HCT116 (cell line): ENCODE results near the gene SON. TPM values are rescaled to one million over a fixed set of nuclear protein-coding genes. Genes with fewer than 3 reads are reported as not detected.

Experiments
- ATAC-seq: fragments of 200-7000 bp; cut with Tn5 transposase; 2 replicates; pipeline ENCODE4 v1.9.1; 2020; ENCODE audit warnings: mild to moderate bottlenecking, moderate library complexity
- BruUV-seq: library from RNA; stranded (reverse); fragments of 400-500 nt; replicated peaks from 2 replicates; lab custom pipeline; 2021; lab: Mats Ljungman, UMichigan
- CTCF ChIA-PET: fragments of 300-600 bp; sonication (Branson Sonifier 250); formaldehyde crosslinking; loops from one replicate; lab custom pipeline; 2021; ENCODE audit warnings: antibody characterized with exemption; lab: Charles Lee
- POLR2A ChIA-PET: fragments of 300-600, 350-600 bp; sonication (Branson Sonifier 250); formaldehyde crosslinking; loops from one replicate; lab custom pipeline; 2021; ENCODE audit warnings: antibody characterized with exemption; lab: Charles Lee
- RAD21 ChIA-PET, 2 experiments: fragments of 300-600 bp; sonication (Branson Sonifier 250); formaldehyde crosslinking; loops; one replicate each; lab custom pipeline; 2023; ENCODE audit warnings: low total read pairs in 2 of 2; ENCODE audit not compliant: uncharacterized antibody in 2 of 2, unreplicated experiment in 2 of 2, low non-redundant PET in 1 of 2; lab: Charles Lee
- DNase-seq: peaks from one replicate; pipeline ENCODE4 v3.0.0-alpha.2; 2010; ENCODE audit warnings: low read depth, low spot score
- H2AFZ ChIP-seq: fragments of 200-600 bp; shearing (Covaris generic), sonication (generic); 2 replicates; pipeline ENCODE4 v1.6.1; 2017; ENCODE audit warnings: low read depth, mixed run types, mixed read lengths, antibody characterized with exemption, low read length; ENCODE audit not compliant: poor library complexity, severe bottlenecking
- H3K27ac ChIP-seq: 2 replicates; pipeline ENCODE4 v1.5.1; 2012; ENCODE audit warnings: low read depth, low read length
- H3K27me3 ChIP-seq: fragments of 200-600 bp; sonication (generic); 2 replicates; pipeline ENCODE4 v1.6.1; 2016; ENCODE audit warnings: mixed run types, low read length, mixed read lengths; ENCODE audit not compliant: insufficient read depth
- H3K36me3 ChIP-seq, 2 experiments: fragments of 200-500 bp in 1 of 2; fragments of 200-600 bp in 1 of 2; sonication (Bioruptor generic) in 1 of 2; sonication (generic) in 1 of 2; 2 replicates each; pipeline versions ENCODE4 v1.5.1 to v1.6.1; 2014 to 2016; ENCODE audit warnings: low read length in 2 of 2, inconsistent platforms in 1 of 2, mixed read lengths in 1 of 2, mixed run types in 1 of 2; ENCODE audit not compliant: insufficient read depth in 2 of 2, control insufficient read depth in 1 of 2
- H3K4me1 ChIP-seq, 2 experiments: fragments of 200-600 bp in 1 of 2; sonication (generic) in 1 of 2; 2 replicates each; pipeline versions ENCODE4 v1.5.1 to v1.6.1; 2012 to 2017; ENCODE audit warnings: low read length in 2 of 2, inconsistent platforms in 1 of 2, mild to moderate bottlenecking in 1 of 2, mixed read lengths in 1 of 2, mixed run types in 1 of 2, moderate library complexity in 1 of 2; ENCODE audit not compliant: insufficient read depth in 2 of 2, control insufficient read depth in 1 of 2
- H3K4me2 ChIP-seq: fragments of 200-600 bp; sonication (generic); 2 replicates; pipeline ENCODE4 v1.6.1; 2017; ENCODE audit warnings: mixed run types, low read length, mixed read lengths
- H3K4me3 ChIP-seq, 2 experiments: fragments of 200-600 bp in 1 of 2; sonication (generic) in 1 of 2; replicated peaks in 1 of 2; 2 replicates each; pipeline ENCODE4 v1.5.1; 2011 to 2016; ENCODE audit warnings: low read length in 2 of 2, control low read depth in 1 of 2, low read depth in 1 of 2, mild to moderate bottlenecking in 1 of 2, mixed read lengths in 1 of 2, mixed run types in 1 of 2
- H3K79me2 ChIP-seq: fragments of 200-600 bp; sonication (generic); 2 replicates; pipeline ENCODE4 v1.6.1; 2017; ENCODE audit warnings: mild to moderate bottlenecking, mixed run types, low read length, moderate library complexity, mixed read lengths; ENCODE audit not compliant: insufficient read depth
- H3K9ac ChIP-seq: fragments of 200-600 bp; sonication (generic); 2 replicates; pipeline ENCODE4 v1.6.1; 2016; ENCODE audit warnings: low read length, mixed read lengths
- H3K9me2 ChIP-seq: fragments of 200-600 bp; sonication (generic), shearing (Covaris generic); 2 replicates; pipeline ENCODE4 v1.6.1; 2017; ENCODE audit warnings: mixed run types, mild to moderate bottlenecking, moderate library complexity; ENCODE audit not compliant: insufficient read depth
- H3K9me3 ChIP-seq, 2 experiments: fragments of 200-500 bp in 1 of 2; fragments of 200-600 bp in 1 of 2; sonication (Bioruptor generic) in 1 of 2; sonication (generic) in 1 of 2; 2 replicates each; pipeline ENCODE4 v1.6.1; 2014 to 2017; ENCODE audit warnings: low read length in 2 of 2, mixed read lengths in 2 of 2, inconsistent platforms in 1 of 2, low read depth in 1 of 2, mild to moderate bottlenecking in 1 of 2, mixed run types in 1 of 2, moderate library complexity in 1 of 2; ENCODE audit not compliant: control insufficient read depth in 1 of 2, insufficient read depth in 1 of 2
- H4K20me1 ChIP-seq: fragments of 200-600 bp; sonication (generic), shearing (Covaris generic); 2 replicates; pipeline ENCODE4 v1.6.1; 2017; ENCODE audit warnings: mixed run types, mild to moderate bottlenecking, moderate library complexity; ENCODE audit not compliant: insufficient read depth
- ATF3 ChIP-seq: IDR thresholded peaks from 2 replicates; pipeline ENCODE4 v1.6.1; 2012
- CTCF ChIP-seq, 3 experiments: fragments of 200-600 bp in 1 of 3; sonication (generic) in 1 of 3; IDR thresholded peaks in 2 of 3; conservative IDR thresholded peaks in 1 of 3; 2 replicates each; pipeline ENCODE4 v1.5.1; 2012 to 2017; ENCODE audit warnings: low read depth in 2 of 3, low read length in 2 of 3, antibody characterized with exemption in 1 of 3, borderline replicate concordance in 1 of 3, control low read depth in 1 of 3, mild to moderate bottlenecking in 1 of 3, mixed read lengths in 1 of 3, mixed run types in 1 of 3, moderate library complexity in 1 of 3; ENCODE audit not compliant: insufficient read depth in 1 of 3
- ELF1 ChIP-seq: IDR thresholded peaks from 2 replicates; pipeline ENCODE4 v1.6.1; 2012; ENCODE audit warnings: low read depth, borderline replicate concordance
- SIN3A ChIP-seq: IDR thresholded peaks from 2 replicates; pipeline ENCODE4 v1.6.1; 2012; ENCODE audit warnings: low read depth
- SP1 ChIP-seq: IDR thresholded peaks from 2 replicates; pipeline ENCODE4 v1.6.1; 2012; ENCODE audit warnings: low read depth
- SRF ChIP-seq: IDR thresholded peaks from 2 replicates; pipeline ENCODE4 v1.6.1; 2012; ENCODE audit warnings: low read depth
- TCF7L2 ChIP-seq: IDR thresholded peaks from 2 replicates; pipeline ENCODE4 v1.7.0; 2011; ENCODE audit warnings: borderline replicate concordance, inconsistent platforms; ENCODE audit not compliant: insufficient read depth, insufficient read length; ENCODE audit errors: extremely low read depth
- YY1 ChIP-seq: IDR thresholded peaks from 2 replicates; pipeline ENCODE4 v1.6.1; 2011; ENCODE audit warnings: low read length, low read depth, moderate library complexity, mild to moderate bottlenecking; ENCODE audit not compliant: insufficient replicate concordance; ENCODE audit errors: extremely low read depth
- ZFX ChIP-seq: fragments of 450-650 bp; IDR thresholded peaks from 2 replicates; pipeline ENCODE4 v1.6.1; 2017
- ZNF274 ChIP-seq: fragments of 200-500 bp; sonication (Bioruptor generic); IDR thresholded peaks from 2 replicates; pipeline ENCODE4 v1.6.1; 2014; ENCODE audit warnings: mild to moderate bottlenecking, low read depth, low read length, inconsistent platforms
- intact Hi-C: fragments of 100-400 bp; cut with micrococcal nuclease; formaldehyde crosslinking; loops from 2 replicates; pipeline ENCODE4 v1.10.0; 2022
- total RNA-seq: library from RNA; stranded (reverse); gene quantifications from one replicate; pipeline ENCODE4 v1.2.1, GENCODE V29; 2021; ENCODE audit not compliant: unreplicated experiment

The SON gene
- total RNA-seq, 1 experiment from 2014 or later = 195 TPM

GRCh38 chr21:33539616-33540015 lies 3.2 kb upstream of the SON start:
- H3K4me3 ChIP-seq = no peak overlapping the region
- peaks cover 36 to 60% of the 10 kb centered on the region in 2 experiments for H3K36me3 ChIP-seq
- peaks cover 19% of the 10 kb centered on the region; the same call in 1 of the 2 replicates for H4K20me1 ChIP-seq
- no peak for ATAC-seq
- H3K27me3 ChIP-seq = no peaks in the 10 kb centered on the region
- RAD21 ChIA-PET = no interaction called here
- no TSS peak for BruUV-seq
- TF ChIP-seq SP1 (no peak), ZFX (no peak), ATF3 (no peak), SIN3A (no peak), CTCF (IDR thresholded peaks at IDR 0.05 in 2 of 3, conservative IDR thresholded peaks at IDR 0.05 in 1 of 3; ENCODE audit: borderline replicate concordance in 1 of 3, insufficient read depth in 1 of 3, low read depth in 2 of 3, low read length in 2 of 3) (no peak), ELF1 (no peak), YY1 (no peak), ZNF274 (no peak), SRF (no peak), TCF7L2 (no peak)
- TF ChIP-seq, all 23 proteins: peak for 0
- peaks cover 90% of the 10 kb centered on the region for H3K79me2 ChIP-seq
- H3K9me3 ChIP-seq = no peaks in the 10 kb centered on the region
- POLR2A ChIA-PET = no interaction called here
- no peak for DNase-seq
- H3K9me2 ChIP-seq = no peaks in the 10 kb centered on the region
- CTCF ChIA-PET = no interaction called here
- H2AFZ ChIP-seq = no peak overlapping the region
- H3K27ac ChIP-seq = no peak overlapping the region
- H3K9ac ChIP-seq = no peak overlapping the region
- intact Hi-C loops = loop anchor here (5.0 kb wide), 1 partner anchor 103 kb away; the partner anchor contains the start of genes CRYZL1 and ITSN1
- H3K4me2 ChIP-seq = no peak overlapping the region
- peaks cover 11 to 15% of the 10 kb centered on the region in 2 experiments; a peak in 3 of 4 replicates for H3K4me1 ChIP-seq
